IPS-15b (cell line): ENCODE measurements around the gene HHLA2.

Experiments
- H3K27me3 ChIP-seq: one replicate; pipeline ENCODE4 v1.6.1; 2013; ENCODE audit warnings: low read length; ENCODE audit not compliant: control insufficient read depth, insufficient read depth
- H3K36me3 ChIP-seq: one replicate; pipeline ENCODE4 v1.6.1; 2013; ENCODE audit warnings: low read length; ENCODE audit not compliant: control insufficient read depth, insufficient read depth
- H3K4me1 ChIP-seq: one replicate; pipeline ENCODE4 v1.6.1; 2013; ENCODE audit warnings: mild to moderate bottlenecking, low read length; ENCODE audit not compliant: control insufficient read depth, insufficient read depth
- H3K4me3 ChIP-seq: one replicate; pipeline ENCODE4 v1.5.1; 2013; ENCODE audit warnings: low read depth, low read length
- H3K9ac ChIP-seq: one replicate; pipeline ENCODE4 v1.6.1; 2013; ENCODE audit warnings: low read depth, mild to moderate bottlenecking, low read length
- H3K9me3 ChIP-seq: one replicate; pipeline ENCODE4 v1.6.1; 2013; ENCODE audit warnings: mild to moderate bottlenecking, low read length; ENCODE audit not compliant: control insufficient read depth, insufficient read depth

Gene HHLA2

GRCh38 chr3:108403198-108403597 lies 106.8 kb downstream of the HHLA2 start:
- Histone ChIP-seq H3K4me3 (no peak overlapping the region), H3K4me1 (no peaks in the 10 kb centered on the region), H3K9me3 (no peaks in the 10 kb centered on the region), H3K36me3 (no peaks in the 10 kb centered on the region), H3K9ac (no peak overlapping the region), H3K27me3 (no peaks in the 10 kb centered on the region)

GRCh38 chr3:108403686-108404345 lies 107.5 kb downstream of the HHLA2 start:
- no peak overlapping the region for H3K9ac ChIP-seq
- no peaks in the 10 kb centered on the region for H3K9me3 ChIP-seq
- no peaks in the 10 kb centered on the region for H3K27me3 ChIP-seq
- H3K4me1 ChIP-seq: no peaks in the 10 kb centered on the region
- H3K4me3 ChIP-seq: no peak overlapping the region
- H3K36me3 ChIP-seq: no peaks in the 10 kb centered on the region

- Histone ChIP-seq H3K4me1 (no peaks in the 10 kb centered on the region), H3K9ac (no peak overlapping the region), H3K4me3 (no peak overlapping the region), H3K36me3 (no peaks in the 10 kb centered on the region), H3K9me3 (no peaks in the 10 kb centered on the region), H3K27me3 (no peaks in the 10 kb centered on the region)
Measured at GRCh38 chr3:108404368-108404767, 108.0 kb downstream of the HHLA2 start.

GRCh38 chr3:108406063-108406660 lies 109.8 kb downstream of the HHLA2 start:
- no peaks in the 10 kb centered on the region for H3K27me3 ChIP-seq
- no peaks in the 10 kb centered on the region for H3K9me3 ChIP-seq
- H3K4me3 ChIP-seq: no peak overlapping the region
- no peak overlapping the region for H3K9ac ChIP-seq
- no peaks in the 10 kb centered on the region for H3K4me1 ChIP-seq
- H3K36me3 ChIP-seq: no peaks in the 10 kb centered on the region

- H3K4me1 ChIP-seq: no peaks in the 10 kb centered on the region
Measured at GRCh38 chr3:108406661-108407206, 110.4 kb downstream of the HHLA2 start.

GRCh38 chr3:108407886-108408285 lies 111.5 kb downstream of the HHLA2 start:
- H3K4me1 ChIP-seq: no peaks in the 10 kb centered on the region
- H3K36me3 ChIP-seq: no peaks in the 10 kb centered on the region
- no peaks in the 10 kb centered on the region for H3K9me3 ChIP-seq
- no peak overlapping the region for H3K9ac ChIP-seq
- no peaks in the 10 kb centered on the region for H3K27me3 ChIP-seq
- H3K4me3 ChIP-seq: no peak overlapping the region

More at GRCh38 chr3:108406661-108407206, 110.4 kb downstream of the HHLA2 start:
- Histone ChIP-seq H3K36me3 (no peaks in the 10 kb centered on the region), H3K9ac (no peak overlapping the region), H3K4me3 (no peak overlapping the region), H3K27me3 (no peaks in the 10 kb centered on the region), H3K9me3 (no peaks in the 10 kb centered on the region)

GRCh38 chr3:108408883-108409799 lies 112.8 kb downstream of the HHLA2 start:
- Histone ChIP-seq H3K4me3 (no peak overlapping the region), H3K9me3 (no peaks in the 10 kb centered on the region), H3K9ac (no peak overlapping the region), H3K27me3 (no peaks in the 10 kb centered on the region), H3K4me1 (no peaks in the 10 kb centered on the region), H3K36me3 (no peaks in the 10 kb centered on the region)

- Histone ChIP-seq H3K36me3 (no peaks in the 10 kb centered on the region), H3K9me3 (no peaks in the 10 kb centered on the region), H3K4me1 (no peaks in the 10 kb centered on the region), H3K27me3 (no peaks in the 10 kb centered on the region), H3K4me3 (no peak overlapping the region), H3K9ac (no peak overlapping the region)
Measured at GRCh38 chr3:108409800-108410178, 113.4 kb downstream of the HHLA2 start.

- H3K27me3 ChIP-seq: no peaks in the 10 kb centered on the region
- H3K4me3 ChIP-seq: no peak overlapping the region
- H3K9ac ChIP-seq: no peak overlapping the region
- no peaks in the 10 kb centered on the region for H3K36me3 ChIP-seq
- H3K9me3 ChIP-seq: no peaks in the 10 kb centered on the region
- H3K4me1 ChIP-seq: no peaks in the 10 kb centered on the region
Measured at GRCh38 chr3:108410531-108410984, 114.2 kb downstream of the HHLA2 start.

- Histone ChIP-seq H3K4me1 (no peaks in the 10 kb centered on the region), H3K27me3 (no peaks in the 10 kb centered on the region), H3K9me3 (no peaks in the 10 kb centered on the region), H3K4me3 (no peak overlapping the region), H3K9ac (no peak overlapping the region), H3K36me3 (no peaks in the 10 kb centered on the region)
Measured at GRCh38 chr3:108412121-108412750, 115.9 kb downstream of the HHLA2 start.

GRCh38 chr3:108414007-108414406 lies 117.7 kb downstream of the HHLA2 start:
- Histone ChIP-seq H3K9ac (no peak overlapping the region), H3K27me3 (no peaks in the 10 kb centered on the region), H3K36me3 (no peaks in the 10 kb centered on the region), H3K4me3 (no peak overlapping the region), H3K4me1 (no peaks in the 10 kb centered on the region), H3K9me3 (no peaks in the 10 kb centered on the region)
